ENCODE results near the gene BBS1.

- TF ChIP-seq POLR2A (IDR thresholded peaks at IDR 0.05) (no peak), CTCF (IDR thresholded peaks at IDR 0.05) (no peak)
Measured at GRCh38 chr11:66569076-66569475, 58.6 kb downstream of the BBS1 start.
